Fibroblast of lung (primary cell): ENCODE results near the gene OR2S2. TPM values are rescaled to one million over a fixed set of nuclear protein-coding genes. Genes with fewer than 3 reads are reported as not detected.
A peak's percentile ranks its signal among the peaks of the same experiment; 100 is the strongest.

Experiments used
- DNase-seq, 2 donors: peaks; one replicate each; pipeline versions ENCODE4 v3.0.0 to v3.0.0-alpha.2; 2010; ENCODE audit warnings: low read depth in 2 of 2
- H2AFZ ChIP-seq: 2 replicates; pipeline ENCODE4 v1.5.1; 2012; ENCODE audit warnings: low read length, control low read depth, inconsistent platforms
- H3K27ac ChIP-seq: 2 replicates; pipeline ENCODE4 v1.5.1; 2011; ENCODE audit warnings: low read length, control low read depth; ENCODE audit not compliant: insufficient read depth
- H3K27me3 ChIP-seq: 2 replicates; pipeline ENCODE4 v1.5.1; 2011; ENCODE audit warnings: mild to moderate bottlenecking, low read length; ENCODE audit not compliant: control insufficient read depth, insufficient read depth
- H3K36me3 ChIP-seq: 2 replicates; pipeline ENCODE4 v1.5.1; 2011; ENCODE audit warnings: low read length; ENCODE audit not compliant: control insufficient read depth, insufficient read depth
- H3K4me1 ChIP-seq: 2 replicates; pipeline ENCODE4 v1.5.1; 2011; ENCODE audit warnings: low read length; ENCODE audit not compliant: control insufficient read depth, insufficient read depth; ENCODE audit errors: extremely low read depth
- H3K4me2 ChIP-seq: 2 replicates; pipeline ENCODE4 v1.5.1; 2011; ENCODE audit warnings: low read length, control low read depth; ENCODE audit not compliant: insufficient read depth; ENCODE audit errors: extremely low read depth
- H3K4me3 ChIP-seq, 4 experiments: fragments of 200-600 bp in 1 of 4; sonication (generic) in 1 of 4; replicated peaks in 1 of 4; 2 replicates each; pipeline ENCODE4 v1.5.1; 2011 to 2016; ENCODE audit warnings: low read length in 4 of 4, low read depth in 3 of 4, mild to moderate bottlenecking in 3 of 4, control low read depth in 2 of 4, inconsistent platforms in 1 of 4, mixed read lengths in 1 of 4; ENCODE audit not compliant: insufficient read depth in 1 of 4; ENCODE audit errors: control extremely low read depth in 1 of 4
- H3K79me2 ChIP-seq: 2 replicates; pipeline ENCODE4 v1.5.1; 2012; ENCODE audit warnings: mild to moderate bottlenecking, low read length, inconsistent platforms; ENCODE audit not compliant: control insufficient read depth, insufficient read depth
- H3K9ac ChIP-seq: 2 replicates; pipeline ENCODE4 v1.5.1; 2011; ENCODE audit warnings: mild to moderate bottlenecking, low read length, control low read depth; ENCODE audit not compliant: insufficient read depth
- H3K9me3 ChIP-seq: 2 replicates; pipeline ENCODE4 v1.5.1; 2012; ENCODE audit warnings: low read depth, low read length; ENCODE audit not compliant: control insufficient read depth, insufficient read depth
- H4K20me1 ChIP-seq: 2 replicates; pipeline ENCODE4 v1.5.1; 2011; ENCODE audit warnings: low read length; ENCODE audit not compliant: control insufficient read depth, insufficient read depth; ENCODE audit errors: extremely low read depth
- CTCF ChIP-seq, 2 donors: IDR thresholded peaks in 1 of 2; conservative IDR thresholded peaks in 1 of 2; 1 replicate in 1 of 2; 2 replicates in 1 of 2; pipeline ENCODE4 v1.5.1; 2011 to 2012; ENCODE audit warnings: low read length in 2 of 2, control low read depth in 1 of 2, inconsistent platforms in 1 of 2, low read depth in 1 of 2, mild to moderate bottlenecking in 1 of 2
- EZH2 ChIP-seq: IDR thresholded peaks from 2 replicates; pipeline ENCODE4 v1.5.1; 2012; ENCODE audit warnings: low read length, control low read depth, mild to moderate bottlenecking; ENCODE audit errors: missing control alignments
- polyA plus RNA-seq, 2 donors: library from polyadenylated mRNA; depleted of rRNA in 1 of 2; stranded (reverse) in 1 of 2; unstranded in 1 of 2; fragments of >200 nt; gene quantifications; 2 replicates each; pipeline ENCODE4 v1.2.1, GENCODE V29; 2011 to 2012; ENCODE audit warnings: missing spikeins in 1 of 2
- total RNA-seq: library from RNA; depleted of rRNA; stranded (reverse); fragments of >200 nt; gene quantifications from 2 replicates; pipeline ENCODE4 v1.2.1, GENCODE V29; 2014

The OR2S2 gene
- total and polyA plus RNA-seq, 2 donors (not counting 1 experiment from before 2014, with no cell fraction given) = 0.17 to 0.18 TPM

GRCh38 chr9:35912791-35913400 lies 45.1 kb downstream of the OR2S2 start:
- H3K79me2 ChIP-seq = no peaks in the 10 kb centered on the region
- no peak overlapping the region for H3K4me2 ChIP-seq
- H3K9me3 ChIP-seq = no peaks in the 10 kb centered on the region
- no peak overlapping the region for H3K9ac ChIP-seq
- DNase-seq = no peak
- no peak overlapping the region for H3K4me3 ChIP-seq
- no peaks in the 10 kb centered on the region for H4K20me1 ChIP-seq
- H3K27me3 ChIP-seq = no peaks in the 10 kb centered on the region
- no peak overlapping the region for H2AFZ ChIP-seq
- no peak overlapping the region for H3K27ac ChIP-seq
- H3K36me3 ChIP-seq = no peaks in the 10 kb centered on the region
- H3K4me1 ChIP-seq = peaks cover 18% of the 10 kb centered on the region
- TF ChIP-seq EZH2 (no peak), CTCF (conservative IDR thresholded peaks at IDR 0.05 in 1 of 2, IDR thresholded peaks at IDR 0.05 in 1 of 2; ENCODE audit: low read depth in 1 of 2, low read length in 2 of 2) (no peak)

GRCh38 chr9:35911690-35912089 lies 46.3 kb downstream of the OR2S2 start:
- Histone ChIP-seq H3K27ac (no peak overlapping the region), H3K27me3 (no peaks in the 10 kb centered on the region), H3K4me3 (no peak overlapping the region), H2AFZ (no peak overlapping the region), H3K4me1 (peaks cover 27% of the 10 kb centered on the region), H3K9ac (no peak overlapping the region), H3K4me2 (no peak overlapping the region), H3K36me3 (no peaks in the 10 kb centered on the region), H4K20me1 (no peaks in the 10 kb centered on the region), H3K79me2 (no peaks in the 10 kb centered on the region), H3K9me3 (no peaks in the 10 kb centered on the region)
- no peak for DNase-seq
- TF ChIP-seq EZH2 (no peak), CTCF (conservative IDR thresholded peaks at IDR 0.05 in 1 of 2, IDR thresholded peaks at IDR 0.05 in 1 of 2; ENCODE audit: low read depth in 1 of 2, low read length in 2 of 2) (no peak)

GRCh38 chr9:35910613-35911359 lies 47.2 kb downstream of the OR2S2 start:
- Histone ChIP-seq H2AFZ (no peak overlapping the region), H3K27ac (no peak overlapping the region), H3K4me2 (no peak overlapping the region)

More at GRCh38 chr9:35910613-35911359, 47.2 kb downstream of the OR2S2 start:
- Histone ChIP-seq H4K20me1 (no peaks in the 10 kb centered on the region), H3K9me3 (no peaks in the 10 kb centered on the region), H3K9ac (no peak overlapping the region), H3K36me3 (no peaks in the 10 kb centered on the region), H3K79me2 (no peaks in the 10 kb centered on the region), H3K4me3 (no peak overlapping the region), H3K4me1 (peaks cover 34% of the 10 kb centered on the region), H3K27me3 (no peaks in the 10 kb centered on the region)
- DNase-seq = peak; percentile 57 to 81
- TF ChIP-seq CTCF (conservative IDR thresholded peaks at IDR 0.05 in 1 of 2, IDR thresholded peaks at IDR 0.05 in 1 of 2; ENCODE audit: low read depth in 1 of 2, low read length in 2 of 2) (peak; percentile 53 to 64), EZH2 (no peak)
